ENCODE data around the gene VAMP2. TPM values are rescaled to one million over a fixed set of nuclear protein-coding genes. Genes with fewer than 3 reads are reported as not detected.

The VAMP2 gene
- total RNA-seq, 6 experiments from 2014 or later: 4.4 to 18.6 (median 13.2) TPM

DNA sequence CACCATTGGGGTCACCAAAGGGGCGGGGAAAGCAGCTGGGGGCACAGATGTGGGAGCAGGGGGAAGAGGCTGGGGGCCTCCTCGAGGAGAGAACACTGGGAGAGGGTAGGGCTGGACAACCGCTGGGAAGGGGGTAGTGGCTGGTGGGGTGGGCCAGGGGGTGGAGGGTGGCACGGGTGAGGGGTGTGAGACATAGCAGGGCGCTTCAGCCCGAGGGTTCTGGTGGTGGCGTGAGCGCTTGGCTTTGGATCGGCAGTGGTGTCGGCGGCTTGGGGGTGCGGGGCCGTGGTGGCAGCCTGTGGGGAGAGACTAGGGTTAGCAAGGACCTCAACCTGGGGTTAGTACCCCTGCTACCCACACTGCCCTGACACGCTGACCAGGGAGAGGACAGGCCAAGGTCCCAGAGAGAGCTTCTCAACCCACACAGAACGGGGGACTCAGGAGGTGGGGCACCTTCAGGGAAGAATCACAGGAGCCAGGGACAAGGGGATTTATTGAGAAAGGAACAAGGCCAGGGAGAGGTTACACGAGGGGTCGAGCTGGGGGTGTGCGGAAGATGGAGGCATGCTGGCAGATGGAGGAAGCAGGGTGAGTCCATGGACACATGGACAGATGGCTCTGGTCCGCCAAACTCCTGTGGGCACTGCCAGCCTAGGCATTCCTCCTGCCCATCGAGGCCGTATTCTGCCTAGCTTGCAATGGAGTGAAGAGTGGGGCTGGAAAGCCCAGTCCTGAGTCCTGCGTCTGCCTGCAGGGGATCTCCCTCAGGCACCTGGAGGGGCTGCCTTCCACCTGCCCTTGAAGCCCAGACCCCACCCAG is 19.0 kb downstream of the VAMP2 start:
- DNase-seq (peak in 2 of 3 donors; percentile 16 to 51), ATAC-seq (peak in 1 of 4 donors; percentile 1)
- Histone ChIP-seq H3K36me3 (peaks cover 46 to 96% (median 89%) of the 10 kb centered on the region in 4 donors), H3K4me1 (peaks cover 0 to 9% (median 0%) of the 10 kb centered on the region in 4 donors), H3K27me3 (no peaks in the 10 kb centered on the region), H3K27ac (no peak overlapping the region), H3K9me3 (no peaks in the 10 kb centered on the region), H3K4me3 (no peak overlapping the region)
- peak; percentile 8 for TF ChIP-seq POLR2A (IDR thresholded peaks at IDR 0.05)
- TF ChIP-seq, protein P1, sequence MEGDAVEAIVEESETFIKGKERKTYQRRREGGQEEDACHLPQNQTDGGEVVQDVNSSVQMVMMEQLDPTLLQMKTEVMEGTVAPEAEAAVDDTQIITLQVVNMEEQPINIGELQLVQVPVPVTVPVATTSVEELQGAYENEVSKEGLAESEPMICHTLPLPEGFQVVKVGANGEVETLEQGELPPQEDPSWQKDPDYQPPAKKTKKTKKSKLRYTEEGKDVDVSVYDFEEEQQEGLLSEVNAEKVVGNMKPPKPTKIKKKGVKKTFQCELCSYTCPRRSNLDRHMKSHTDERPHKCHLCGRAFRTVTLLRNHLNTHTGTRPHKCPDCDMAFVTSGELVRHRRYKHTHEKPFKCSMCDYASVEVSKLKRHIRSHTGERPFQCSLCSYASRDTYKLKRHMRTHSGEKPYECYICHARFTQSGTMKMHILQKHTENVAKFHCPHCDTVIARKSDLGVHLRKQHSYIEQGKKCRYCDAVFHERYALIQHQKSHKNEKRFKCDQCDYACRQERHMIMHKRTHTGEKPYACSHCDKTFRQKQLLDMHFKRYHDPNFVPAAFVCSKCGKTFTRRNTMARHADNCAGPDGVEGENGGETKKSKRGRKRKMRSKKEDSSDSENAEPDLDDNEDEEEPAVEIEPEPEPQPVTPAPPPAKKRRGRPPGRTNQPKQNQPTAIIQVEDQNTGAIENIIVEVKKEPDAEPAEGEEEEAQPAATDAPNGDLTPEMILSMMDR (IDR thresholded peaks at IDR 0.05): no peak
- intact Hi-C loops (cut with DNase I): no loop called here
- WGBS (ENCODE audit: insufficient coverage, low coverage, low lambda C conversion rate, missing lambda C conversion rate): 51% methylated on average over 3 of the region's 22 CpGs

DNA sequence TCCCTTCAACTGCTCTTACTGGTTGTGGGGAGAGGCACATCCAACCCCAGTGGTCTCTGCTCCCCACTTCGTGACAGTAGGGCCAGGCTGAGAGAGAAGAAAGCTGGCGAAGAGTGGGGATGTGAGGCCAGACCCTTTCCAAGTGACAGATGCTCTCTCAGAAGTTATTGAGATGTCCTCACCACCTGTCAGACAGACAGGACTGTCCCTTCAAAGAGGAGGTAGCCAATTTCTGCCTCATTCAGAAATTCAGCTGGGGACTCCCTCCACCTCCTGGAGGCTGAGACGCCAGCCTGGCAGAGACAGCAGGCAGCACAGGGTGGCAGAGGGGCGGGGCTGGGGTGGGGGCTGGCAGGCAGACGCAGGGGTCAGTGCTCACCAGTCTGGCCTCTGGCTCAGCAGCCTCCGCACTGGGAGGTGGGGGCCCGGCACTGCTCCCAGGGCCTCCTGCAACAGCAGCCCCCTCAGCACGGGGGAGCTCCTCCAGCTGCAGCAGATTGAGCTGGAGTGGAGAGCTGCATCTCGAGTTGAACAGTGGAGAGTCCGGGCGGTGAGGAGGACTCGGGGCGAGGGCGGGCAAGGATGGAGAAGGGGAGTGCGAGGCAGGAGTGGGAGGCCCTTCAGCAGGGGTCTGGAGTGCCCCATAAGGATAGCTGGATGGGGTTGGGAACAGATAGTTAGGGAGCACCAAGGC is 19.7 kb downstream of the VAMP2 start:
- H3K36me3 ChIP-seq: peaks cover 39 to 88% (median 83%) of the 10 kb centered on the region in 4 donors
- peak in 2 of 3 donors; percentile 19 to 53 for DNase-seq
- no peaks in the 10 kb centered on the region for H3K9me3 ChIP-seq
- no peak for TF ChIP-seq POLR2A (IDR thresholded peaks at IDR 0.05)
- TF ChIP-seq, protein P1 (IDR thresholded peaks at IDR 0.05): no peak
- H3K27me3 ChIP-seq: no peaks in the 10 kb centered on the region
- peaks cover 0 to 9% (median 1%) of the 10 kb centered on the region in 4 donors for H3K4me1 ChIP-seq
- no peak overlapping the region for H3K27ac ChIP-seq
- 89% methylated on average over 12 of the region's 15 CpGs for WGBS (ENCODE audit: insufficient coverage, low coverage, low lambda C conversion rate, missing lambda C conversion rate)
- H3K4me3 ChIP-seq: no peak overlapping the region
- no peak for ATAC-seq
- intact Hi-C loops (cut with DNase I): no loop called here

DNA sequence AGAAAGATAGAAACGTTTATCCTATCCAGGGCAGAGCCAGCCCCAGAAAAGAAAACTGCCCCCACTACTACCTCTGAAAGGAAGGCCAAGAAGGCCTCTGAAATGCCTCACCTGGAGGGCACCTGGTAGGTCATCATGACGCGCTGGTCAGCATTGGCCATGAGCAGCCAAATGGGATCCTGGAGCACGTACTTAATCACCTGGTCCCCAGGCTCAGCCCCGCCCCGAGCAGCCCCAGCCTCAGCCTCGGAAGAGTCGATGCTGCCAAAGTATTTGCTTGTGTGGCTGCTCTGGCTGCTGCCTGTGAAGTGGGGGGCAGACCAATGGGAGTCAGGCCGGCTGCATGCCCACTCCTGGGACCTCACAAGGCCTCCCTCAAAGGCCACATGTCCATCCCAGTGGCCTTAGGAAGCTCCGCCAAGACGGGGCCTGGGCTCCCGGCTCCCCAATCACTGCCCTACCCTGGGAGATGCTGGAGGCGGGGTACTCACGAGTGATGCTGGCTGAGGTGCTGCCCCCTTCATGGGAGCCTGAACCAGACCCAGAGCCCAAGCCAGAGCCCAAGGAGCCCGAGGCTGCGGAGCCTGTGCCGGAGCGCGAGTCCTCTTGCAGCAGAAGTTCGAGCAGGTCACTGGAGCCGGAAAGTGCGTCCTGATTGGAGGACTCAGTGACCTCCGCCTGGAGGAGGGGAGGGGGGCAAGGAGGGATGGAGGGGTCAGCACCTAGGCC is 20.4 kb downstream of the VAMP2 start:
- WGBS (ENCODE audit: insufficient coverage, low coverage, low lambda C conversion rate, missing lambda C conversion rate): 54% methylated on average over 3 of the region's 23 CpGs
- H3K27ac ChIP-seq: no peak overlapping the region
- no peak for TF ChIP-seq POLR2A (IDR thresholded peaks at IDR 0.05)
- TF ChIP-seq, protein P1 (IDR thresholded peaks at IDR 0.05): no peak
- no peak for ATAC-seq
- peaks cover 33 to 81% (median 75%) of the 10 kb centered on the region in 4 donors for H3K36me3 ChIP-seq
- no peaks in the 10 kb centered on the region for H3K27me3 ChIP-seq
- peak in 2 of 3 donors; percentile 21 to 56 for DNase-seq
- no peaks in the 10 kb centered on the region for H3K9me3 ChIP-seq
- H3K4me1 ChIP-seq: peaks cover 0 to 9% (median 1%) of the 10 kb centered on the region in 4 donors
- intact Hi-C loops (cut with DNase I): no loop called here
- no peak overlapping the region for H3K4me3 ChIP-seq

DNA sequence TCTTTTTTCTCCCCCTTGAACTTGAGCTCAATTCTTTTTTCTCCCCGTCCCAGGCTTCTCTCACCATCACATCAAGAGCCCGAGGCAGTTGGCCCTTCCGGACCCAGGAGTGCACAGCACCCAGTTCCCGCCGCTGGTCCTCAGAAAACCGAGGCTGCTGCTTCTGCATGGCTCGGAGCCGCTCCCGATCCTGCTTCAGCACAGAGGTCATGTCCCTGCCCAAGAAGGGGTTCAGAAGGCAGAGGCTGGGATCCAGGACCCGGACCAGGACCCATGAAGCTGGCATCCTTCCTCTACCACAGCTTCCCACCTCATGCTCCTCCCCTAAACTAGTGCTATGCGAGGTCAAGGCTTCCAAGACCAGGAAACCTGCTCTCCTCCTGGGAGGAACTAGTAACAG is 21.0 kb downstream of the VAMP2 start:
- WGBS (ENCODE audit: insufficient coverage, low coverage, low lambda C conversion rate, missing lambda C conversion rate): 73% methylated on average over 4 of the region's 11 CpGs
- peaks cover 32 to 75% (median 70%) of the 10 kb centered on the region in 4 donors for H3K36me3 ChIP-seq
- DNase-seq: peak in 1 of 3 donors; percentile 50
- no peaks in the 10 kb centered on the region for H3K9me3 ChIP-seq
- no peaks in the 10 kb centered on the region for H3K27me3 ChIP-seq
- intact Hi-C loops (cut with DNase I): no loop called here
- no peak for ATAC-seq
- H3K4me1 ChIP-seq: peaks cover 0 to 9% (median 1%) of the 10 kb centered on the region in 4 donors
- no peak overlapping the region for H3K27ac ChIP-seq
- TF ChIP-seq, protein P1 (IDR thresholded peaks at IDR 0.05): no peak
- no peak for TF ChIP-seq POLR2A (IDR thresholded peaks at IDR 0.05)
- H3K4me3 ChIP-seq: no peak overlapping the region
